GM21737 (cell line): Measurements from ENCODE around the gene ZNF70.

ENCODE experiments used
- ATAC-seq: cut with Tn5 transposase; IDR thresholded peaks from one replicate; pipeline ENCODE4 v1.9.1; 2021; ENCODE audit warnings: mild to moderate bottlenecking, moderate library complexity; ENCODE audit not compliant: unreplicated experiment

Gene ZNF70

DNA sequence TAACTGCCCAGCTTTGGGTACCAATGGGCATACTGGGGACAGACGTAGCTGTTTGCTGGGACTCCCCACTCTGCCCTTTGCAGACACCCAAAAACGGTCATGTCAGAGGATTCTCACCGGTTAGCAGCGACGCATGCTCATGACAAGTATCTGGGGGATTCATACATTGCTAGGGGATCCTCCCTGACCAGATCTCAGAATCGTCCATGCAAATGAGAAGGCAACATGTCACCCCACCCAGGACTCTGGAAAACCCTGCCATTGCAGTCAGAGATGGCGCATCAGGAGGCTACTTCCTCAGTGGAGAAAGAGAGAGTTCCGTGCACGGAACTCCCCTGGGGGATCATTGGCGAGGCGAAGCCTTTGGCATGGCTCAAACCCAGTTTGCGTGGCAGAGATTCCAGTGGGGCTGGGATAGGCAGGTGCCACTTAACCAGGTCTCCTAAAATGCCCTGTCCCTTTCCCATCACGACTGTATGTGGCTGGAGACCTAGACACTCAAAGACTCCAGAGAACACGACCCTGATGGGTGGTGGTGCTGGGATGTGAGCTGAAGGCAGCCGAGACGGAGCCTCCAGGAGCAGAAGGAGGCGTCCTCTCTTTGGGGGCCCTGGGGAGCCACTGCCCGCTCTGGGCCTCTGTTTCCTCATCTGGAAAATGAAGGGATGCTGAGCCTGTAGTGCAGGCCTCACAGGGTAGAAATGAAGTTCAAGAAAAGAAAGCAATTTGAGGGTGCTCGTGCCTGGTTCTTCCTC, 55.2 kb downstream of the ZNF70 start:
- no peak for ATAC-seq

DNA sequence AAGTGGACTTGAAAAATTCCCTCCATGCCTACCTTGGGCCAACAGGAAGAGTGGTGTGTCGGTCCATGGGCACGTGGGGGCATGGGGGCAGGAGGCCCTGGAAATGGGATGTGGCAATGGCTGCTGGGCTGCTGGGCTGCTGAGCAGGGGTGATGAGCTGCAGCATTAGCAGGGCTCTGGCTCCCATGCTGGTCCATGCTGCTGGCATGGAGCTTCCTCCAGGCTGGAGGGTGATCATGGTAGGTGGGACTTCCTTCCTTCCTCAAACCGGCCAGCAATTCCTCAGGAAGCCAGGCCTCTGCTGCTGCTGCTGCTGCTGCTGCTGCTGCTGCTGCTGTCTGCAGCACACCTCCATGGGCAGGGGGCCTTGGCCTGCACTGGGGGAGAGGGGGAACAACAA, 55.8 kb downstream of the ZNF70 start:
- ATAC-seq: no peak

DNA sequence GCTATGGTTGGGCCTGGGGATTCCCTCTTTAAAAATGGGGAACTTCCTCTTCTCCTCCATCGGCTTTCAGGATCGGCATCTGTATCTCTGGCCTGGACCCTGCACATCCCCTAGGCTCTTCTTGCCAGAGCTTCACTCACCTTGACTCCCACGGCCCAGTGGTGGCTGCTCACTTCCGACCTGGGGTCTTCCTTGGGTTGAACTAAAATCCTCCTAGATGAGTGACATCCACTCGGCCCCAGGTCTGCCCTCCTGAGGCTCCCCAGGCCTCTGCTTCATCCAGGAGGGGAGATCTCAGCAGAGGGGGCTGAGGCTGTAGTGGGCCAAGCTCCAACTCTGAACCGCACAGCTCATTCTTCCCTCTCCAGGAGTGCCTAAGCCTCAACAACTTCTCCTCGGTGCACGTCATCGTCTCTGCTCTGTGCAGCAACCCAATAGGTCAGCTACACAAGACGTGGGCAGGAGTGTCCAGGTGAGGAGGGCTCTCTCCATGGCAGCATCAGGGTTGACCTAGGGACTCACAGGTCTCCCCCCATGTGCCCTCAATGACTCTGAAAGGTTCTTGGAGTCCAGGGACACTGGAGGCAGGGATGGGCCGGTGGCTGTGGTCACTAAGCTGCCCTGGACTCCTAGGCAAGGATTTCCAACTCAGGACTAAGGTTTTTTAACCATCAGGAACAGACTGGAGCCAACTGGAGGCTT, 56.8 kb downstream of the ZNF70 start:
- ATAC-seq: no peak

DNA sequence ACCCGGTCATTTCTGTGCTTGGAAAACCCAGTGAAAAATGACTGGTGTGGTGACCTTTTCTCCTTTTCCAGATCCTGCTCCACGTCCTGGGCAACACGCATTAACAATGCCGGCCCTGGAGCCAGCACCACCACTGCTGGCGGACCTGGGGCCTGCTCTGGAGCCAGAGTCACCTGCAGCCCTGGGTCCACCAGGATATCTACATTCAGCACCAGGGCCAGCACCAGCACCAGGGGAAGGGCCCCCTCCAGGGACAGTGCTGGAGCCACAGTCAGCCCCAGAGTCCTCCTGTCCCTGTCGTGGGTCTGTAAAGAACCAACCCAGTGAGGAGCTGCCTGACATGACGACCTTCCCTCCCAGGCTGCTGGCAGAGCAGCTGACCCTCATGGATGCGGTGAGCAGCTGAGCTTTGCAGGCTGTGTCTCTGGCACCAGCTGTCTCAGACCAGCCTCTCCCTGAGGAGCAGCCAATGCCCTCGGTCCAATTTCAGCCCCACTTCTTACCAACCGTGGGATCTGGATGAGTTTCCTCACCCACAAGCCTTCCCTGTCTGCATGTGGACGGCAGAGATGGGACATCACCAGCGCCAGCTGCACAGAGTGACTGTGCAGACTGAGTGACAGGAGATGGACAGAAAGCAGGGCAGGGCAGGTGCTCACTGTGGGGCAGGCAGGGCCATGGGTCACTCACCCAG, 58.2 kb downstream of the ZNF70 start:
- ATAC-seq: no peak

DNA sequence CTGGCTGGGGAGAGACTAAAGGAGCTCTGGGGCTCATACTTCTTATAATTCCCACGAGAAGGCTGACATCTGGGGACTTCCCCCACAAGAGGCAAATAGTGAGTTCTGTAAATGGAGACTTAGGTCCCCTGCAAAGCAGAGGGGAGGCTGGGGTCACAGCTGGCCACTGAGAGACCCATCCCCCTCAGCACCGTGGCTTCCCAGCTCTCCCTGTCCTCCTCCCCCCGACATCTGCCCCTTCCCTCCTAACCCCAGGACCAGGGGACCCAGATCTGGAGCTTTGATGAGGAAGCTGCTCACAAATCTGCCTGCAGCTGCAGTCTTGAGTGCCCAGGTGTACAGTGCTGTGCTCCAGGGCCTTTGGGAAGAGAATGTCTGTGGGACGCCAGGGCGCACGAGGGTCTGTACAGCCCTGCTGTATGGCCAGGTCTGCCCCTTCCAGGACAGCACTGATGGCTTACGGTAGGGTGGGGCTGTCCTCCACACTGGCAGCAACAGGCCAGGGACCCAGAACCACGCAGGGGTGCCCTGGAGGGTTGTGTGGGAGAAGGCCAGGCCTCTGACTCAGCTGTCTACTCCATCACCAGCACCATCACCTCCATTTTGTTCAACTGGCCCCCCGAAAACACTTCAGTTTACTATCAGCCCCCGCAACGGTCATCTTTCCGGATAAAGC, 59.0 kb downstream of the ZNF70 start:
- ATAC-seq: no peak

DNA sequence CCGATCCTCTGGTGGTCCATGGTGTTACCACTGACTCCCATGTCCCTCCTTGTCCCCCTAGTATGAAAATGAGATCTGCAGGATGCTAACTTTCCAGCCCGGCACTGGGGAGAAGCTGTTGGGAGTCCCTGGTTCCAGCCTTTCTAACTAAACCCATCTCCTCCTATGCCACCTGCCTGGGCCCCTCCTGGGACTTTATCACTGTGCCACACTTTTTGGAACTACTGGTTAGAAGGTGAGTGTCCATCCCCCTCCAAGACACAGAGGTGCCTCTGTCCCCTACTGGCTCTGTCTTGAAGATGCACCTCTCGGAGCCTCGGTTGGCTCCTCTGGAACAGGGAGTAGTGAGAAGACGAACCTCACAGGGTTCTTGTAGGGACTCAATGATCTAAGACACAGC, 60.2 kb downstream of the ZNF70 start, which contains the start of gene RGL4:
TSS of gene RGL4 (plus strand) at position 301 of the 400 bp plus-strand sequence. CDS start 1,018 bp downstream, outside the sequence.
- ATAC-seq: no peak

DNA sequence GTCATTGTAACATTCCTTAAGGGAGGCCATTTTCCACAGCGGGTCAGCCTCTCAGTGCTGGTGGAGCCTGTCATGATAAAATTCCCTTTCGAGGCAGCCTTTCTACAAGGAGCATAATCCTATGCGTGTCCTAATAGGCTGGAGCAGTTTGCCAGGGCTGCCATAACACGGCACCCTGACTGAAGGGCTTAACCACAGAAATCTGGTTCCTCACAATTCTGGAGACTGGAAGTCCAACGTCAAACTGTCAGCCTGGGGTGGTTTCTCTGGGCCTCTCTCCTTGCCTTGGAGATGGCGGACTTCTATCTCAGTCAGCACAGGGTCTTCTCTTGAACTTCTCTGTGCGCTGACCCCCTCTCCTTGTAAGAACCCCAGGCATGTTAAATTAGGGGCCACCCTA, 61.5 kb downstream of the ZNF70 start:
- ATAC-seq: no peak
